Muscle of leg (tissue), 11 donors: ENCODE data around the gene FOXE3. TPM values are rescaled to one million over a fixed set of nuclear protein-coding genes. Genes with fewer than 3 reads are reported as not detected.

Source experiments
- DNase-seq: peaks from one replicate; pipeline ENCODE4 v3.0.0; 2013
- H3K27ac ChIP-seq: one replicate; pipeline ENCODE4 v1.5.1; 2013; ENCODE audit warnings: mild to moderate bottlenecking, low read length, control low read depth
- H3K27me3 ChIP-seq: one replicate; pipeline ENCODE4 v1.6.1; 2013; ENCODE audit warnings: low read length; ENCODE audit not compliant: control insufficient read depth, insufficient read depth
- H3K36me3 ChIP-seq: one replicate; pipeline ENCODE4 v1.6.1; 2013; ENCODE audit warnings: low read length; ENCODE audit not compliant: control insufficient read depth, insufficient read depth
- H3K4me1 ChIP-seq: one replicate; pipeline ENCODE4 v1.6.1; 2013; ENCODE audit warnings: low read length; ENCODE audit not compliant: control insufficient read depth, insufficient read depth
- H3K4me3 ChIP-seq: one replicate; pipeline ENCODE4 v1.5.1; 2013; ENCODE audit warnings: low read length, control low read depth
- H3K9me3 ChIP-seq: replicated peaks from 2 replicates; pipeline ENCODE4 v1.6.1; 2013; ENCODE audit warnings: low read depth, low read length; ENCODE audit not compliant: control insufficient read depth
- WGBS: methylation state at CpG from one replicate; pipeline ENCODE4 v1.1.5; 2013; ENCODE audit warnings: missing lambda C conversion rate; ENCODE audit not compliant: insufficient coverage; 5-methylcytosine and 5-hydroxymethylcytosine counted together
- polyA plus RNA-seq, 8 donors: library from polyadenylated mRNA; unstranded; fragments of 120-200 nt; gene quantifications; one replicate each; pipeline versions ENCODE4 v1.2.1 to v1.2.3, GENCODE V29; 2013; ENCODE audit warnings: inconsistent platforms in 1 of 8, low replicate concordance in 1 of 8; ENCODE audit not compliant: insufficient read length in 8 of 8, insufficient read depth in 1 of 8
- total RNA-seq: library from RNA; stranded (reverse); fragments of 120-200 nt; gene quantifications from one replicate; pipeline ENCODE4 v1.2.4, GENCODE V29; 2013

FOXE3 gene
- total and polyA plus RNA-seq, 9 donors: 0.05 to 0.20 (median 0.09) TPM; not detected in 3

- Histone ChIP-seq H3K9me3 (no peaks in the 10 kb centered on the region), H3K4me1 (peaks cover 4% of the 10 kb centered on the region), H3K36me3 (no peaks in the 10 kb centered on the region), H3K4me3 (no peak overlapping the region), H3K27ac (no peak overlapping the region), H3K27me3 (peaks cover 32% of the 10 kb centered on the region)
- DNase-seq: no peak
- WGBS: 100% methylated on average over 2 of the region's 4 CpGs
These were observed 13.5 kb upstream of the FOXE3 start for GRCh38 chr1:47402591-47402990.

- no peak overlapping the region for H3K4me3 ChIP-seq
- peaks cover 4% of the 10 kb centered on the region for H3K4me1 ChIP-seq
- no peaks in the 10 kb centered on the region for H3K9me3 ChIP-seq
- peaks cover 32% of the 10 kb centered on the region for H3K27me3 ChIP-seq
- WGBS: no CpG with 5 or more reads among the region's 4 CpGs
- DNase-seq: no peak
- no peak overlapping the region for H3K27ac ChIP-seq
- no peaks in the 10 kb centered on the region for H3K36me3 ChIP-seq
These were observed 12.7 kb upstream of the FOXE3 start for GRCh38 chr1:47403321-47403910.

- H3K27me3 ChIP-seq: peaks cover 26% of the 10 kb centered on the region
- H3K9me3 ChIP-seq: no peaks in the 10 kb centered on the region
- no peak overlapping the region for H3K4me3 ChIP-seq
- 18% methylated on average over 4 of the region's 5 CpGs for WGBS
- H3K36me3 ChIP-seq: no peaks in the 10 kb centered on the region
- H3K4me1 ChIP-seq: peaks cover 13% of the 10 kb centered on the region
- no peak overlapping the region for H3K27ac ChIP-seq
- peak; percentile 22 for DNase-seq
These were observed 10.4 kb upstream of the FOXE3 start for GRCh38 chr1:47405697-47406096.

- H3K27ac ChIP-seq: no peak overlapping the region
- H3K27me3 ChIP-seq: peaks cover 28% of the 10 kb centered on the region
- peaks cover 13% of the 10 kb centered on the region for H3K4me1 ChIP-seq
- H3K9me3 ChIP-seq: no peaks in the 10 kb centered on the region
- H3K4me3 ChIP-seq: no peak overlapping the region
- no CpG with 5 or more reads among the region's 5 CpGs for WGBS
- DNase-seq: no peak
- H3K36me3 ChIP-seq: no peaks in the 10 kb centered on the region
These were observed 9.1 kb upstream of the FOXE3 start for GRCh38 chr1:47406966-47407365.

- WGBS: 60% methylated on average over 1 of the region's 3 CpGs
- DNase-seq: no peak
- H3K27ac ChIP-seq: no peak overlapping the region
- H3K36me3 ChIP-seq: no peaks in the 10 kb centered on the region
- peaks cover 13% of the 10 kb centered on the region for H3K4me1 ChIP-seq
- H3K9me3 ChIP-seq: no peaks in the 10 kb centered on the region
- H3K4me3 ChIP-seq: no peak overlapping the region
- peaks cover 29% of the 10 kb centered on the region for H3K27me3 ChIP-seq
These were observed 8.6 kb upstream of the FOXE3 start for GRCh38 chr1:47407481-47407880.

- peak; percentile 34 for DNase-seq
- Histone ChIP-seq H3K27me3 (peaks cover 35% of the 10 kb centered on the region), H3K27ac (no peak overlapping the region), H3K36me3 (no peaks in the 10 kb centered on the region), H3K9me3 (no peaks in the 10 kb centered on the region), H3K4me1 (peaks cover 13% of the 10 kb centered on the region), H3K4me3 (no peak overlapping the region)
- WGBS: 47% methylated on average over 11 of the region's 12 CpGs
These were observed 6.6 kb upstream of the FOXE3 start for GRCh38 chr1:47409311-47410067.

GRCh38 chr1:47410068-47410455 lies 6.0 kb upstream of the FOXE3 start:
- Histone ChIP-seq H3K4me1 (peaks cover 13% of the 10 kb centered on the region), H3K27me3 (peaks cover 40% of the 10 kb centered on the region), H3K36me3 (no peaks in the 10 kb centered on the region), H3K4me3 (no peak overlapping the region), H3K27ac (no peak overlapping the region), H3K9me3 (no peaks in the 10 kb centered on the region)
- no peak for DNase-seq
- 40% methylated on average over 3 of the region's 3 CpGs for WGBS

GRCh38 chr1:47411436-47411835 lies 4.6 kb upstream of the FOXE3 start:
- no CpG with 5 or more reads among the region's 2 CpGs for WGBS
- Histone ChIP-seq H3K27me3 (peaks cover 45% of the 10 kb centered on the region), H3K4me3 (no peak overlapping the region), H3K36me3 (no peaks in the 10 kb centered on the region), H3K27ac (no peak overlapping the region), H3K9me3 (no peaks in the 10 kb centered on the region), H3K4me1 (peaks cover 10% of the 10 kb centered on the region)
- no peak for DNase-seq

GRCh38 chr1:47412437-47412836 lies 3.6 kb upstream of the FOXE3 start:
- DNase-seq: no peak
- no peaks in the 10 kb centered on the region for H3K36me3 ChIP-seq
- peaks cover 50% of the 10 kb centered on the region for H3K27me3 ChIP-seq
- no peak overlapping the region for H3K27ac ChIP-seq
- WGBS: 60% methylated on average over 14 of the region's 14 CpGs
- H3K9me3 ChIP-seq: no peaks in the 10 kb centered on the region
- peaks cover 11% of the 10 kb centered on the region for H3K4me1 ChIP-seq
- H3K4me3 ChIP-seq: no peak overlapping the region

GRCh38 chr1:47416319-47417169 lies 459 bp downstream of the FOXE3 start:
- WGBS: under 1% methylated on average over 134 of the region's 134 CpGs
- peak overlapping the region; percentile 24 for H3K4me3 ChIP-seq
- no peaks in the 10 kb centered on the region for H3K36me3 ChIP-seq
- H3K9me3 ChIP-seq: no peaks in the 10 kb centered on the region
- H3K27ac ChIP-seq: no peak overlapping the region
- no peak for DNase-seq
- peaks cover 2% of the 10 kb centered on the region for H3K4me1 ChIP-seq
- H3K27me3 ChIP-seq: peaks cover 75% of the 10 kb centered on the region
